SIG-M5 treated with dmso at 0.1 percent for 504 hours (cell line): ENCODE data around the gene NAB1.
A peak's percentile ranks its signal among the peaks of the same experiment; 100 is the strongest.
"Not testable (repeated sequence)": the region's sequence is repeated elsewhere in the genome, so short reads cannot be mapped to it uniquely, and the experiment has no call there.

Experiments
- DNase-seq: peaks from one replicate; lab custom pipeline; 2025; ENCODE audit not compliant: unreplicated experiment; lab: John Stamatoyannopoulos, UW

The NAB1 gene

GRCh38 chr2:190708650-190709049, 59.8 kb downstream of the NAB1 start:
- DNase-seq, result not testable (repeated sequence)

GRCh38 chr2:190711069-190711468, 62.2 kb downstream of the NAB1 start:
- DNase-seq, result no peak

- no peak for DNase-seq
Measured at GRCh38 chr2:190713471-190713870, 64.6 kb downstream of the NAB1 start.

GRCh38 chr2:190714958-190715357, 66.1 kb downstream of the NAB1 start:
- no peak for DNase-seq

- DNase-seq, result no peak
Measured at GRCh38 chr2:190716176-190716807, 67.4 kb downstream of the NAB1 start.

GRCh38 chr2:190717306-190717705, 68.4 kb downstream of the NAB1 start:
- no peak for DNase-seq

GRCh38 chr2:190717764-190718651, 69.1 kb downstream of the NAB1 start:
- no peak for DNase-seq

- DNase-seq, result peak; percentile 46
Measured at GRCh38 chr2:190718652-190719526, 70.0 kb downstream of the NAB1 start.

- no peak for DNase-seq
Measured at GRCh38 chr2:190720276-190720675, 71.4 kb downstream of the NAB1 start.

GRCh38 chr2:190720691-190721090, 71.8 kb downstream of the NAB1 start:
- DNase-seq, result no peak

GRCh38 chr2:190722061-190722759, 73.3 kb downstream of the NAB1 start:
- DNase-seq, result no peak

- no peak for DNase-seq
Measured at GRCh38 chr2:190722835-190723234, 74.0 kb downstream of the NAB1 start.

GRCh38 chr2:190723397-190724090, 74.7 kb downstream of the NAB1 start:
- no peak for DNase-seq

- DNase-seq, result no peak
Measured at GRCh38 chr2:190726255-190726654, 77.4 kb downstream of the NAB1 start.

GRCh38 chr2:190736355-190736754, 87.5 kb downstream of the NAB1 start:
- no peak for DNase-seq

GRCh38 chr2:190740449-190740848, 91.6 kb downstream of the NAB1 start:
- no peak for DNase-seq
